Heart left ventricle (tissue), 13 donors: ENCODE measurements around the gene SELENOP.

Experiments used
- CTCF ChIP-seq, 12 donors: fragments of 200-600 bp; sonication (generic) in 4 of 12; IDR thresholded peaks; one replicate each; pipeline versions ENCODE4 v1.5.0 to v1.8.0; 2018 to 2022; ENCODE audit warnings: antibody characterized with exemption in 12 of 12, mild to moderate bottlenecking in 5 of 12
- POLR2A ChIP-seq, 2 donors: fragments of 450-650 bp; IDR thresholded peaks; one replicate each; pipeline ENCODE4 v1.6.1; 2017; ENCODE audit warnings: antibody characterized with exemption in 2 of 2, mild to moderate bottlenecking in 2 of 2, moderate library complexity in 2 of 2
- donor health status: ischemic (EF 13 %, LVEDD 7.1; RV severe dilation, severe dysfunction).
- donor health status: DM: no; HTN: yes; CAD: no.
- donor health status: DM: no; HTN: no; CAD: no.
- donor health status: ischemic (EF 25% LVEDD 6.9; RV normal size, moderate dysfunction).
- donor health status: ischemic (EF 25% LVEDD 5.7; RV mildly dilated, moderate dysfunction).
- donor health status: ischemic (EF 35%, LVEDD 5.7; RV mildly dilated, moderate dysfunction).
- donor health status: nonischemic (EF 11% LVEDD 7.7; RV severe dilation, severe dysfunction).
- donor health status: DM: yes; HTN: yes; CAD: no.
- donor health status: PGD.
- donor health status: ischemic (EF 29% LVEDD 5.4; RV normal size, mild dysfunction).
- donor health status: nonischemic (EF 23%, LVEDD 6.1; RV moderate dilation, normal function).

DNA sequence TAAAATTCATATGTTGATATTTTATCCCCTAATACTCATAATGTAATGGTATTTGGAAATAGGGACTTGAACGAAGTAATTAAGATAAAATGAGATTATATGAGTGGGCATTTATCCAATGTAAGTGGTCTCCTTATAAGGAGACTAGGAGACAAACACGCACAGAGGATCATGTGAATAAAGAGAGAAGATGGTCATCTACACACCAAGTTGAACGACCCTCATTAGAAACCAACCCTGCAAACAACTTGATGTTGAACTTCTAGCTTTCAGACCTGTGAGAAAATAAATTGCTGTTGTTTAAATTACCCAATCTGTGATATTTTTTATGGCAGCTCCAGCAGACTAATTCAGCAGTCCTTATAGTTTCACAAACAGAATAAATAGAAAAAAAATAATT is 27.5 kb upstream of the SELENOP start:
- no peak for TF ChIP-seq POLR2A (IDR thresholded peaks at IDR 0.05)
- TF ChIP-seq CTCF (IDR thresholded peaks at IDR 0.05), result no peak
